Endothelial cell of umbilical vein (primary cell): ENCODE measurements around the gene MOB3A. TPM values are rescaled to one million over a fixed set of nuclear protein-coding genes. Genes with fewer than 3 reads are reported as not detected.

ENCODE experiments used
- BruUV-seq: library from RNA; stranded (reverse); fragments of 400-500 nt; replicated peaks from 2 replicates; lab custom pipeline; 2021; lab: Mats Ljungman, UMichigan
- CTCF ChIA-PET: fragments of 300-600, 350-600 bp; sonication (Branson Sonifier 250); formaldehyde crosslinking; loops from one replicate; lab custom pipeline; 2021; ENCODE audit warnings: antibody characterized with exemption, inconsistent platforms; lab: Charles Lee
- POLR2A ChIA-PET: fragments of 300-600, 350-600 bp; sonication (Branson Sonifier 250); formaldehyde crosslinking; loops from one replicate; lab custom pipeline; 2021; ENCODE audit warnings: antibody characterized with exemption, inconsistent platforms; lab: Charles Lee
- DNase-seq: peaks from one replicate; pipeline ENCODE4 v3.0.0-alpha.2; 2011; ENCODE audit warnings: low read depth, low spot score
- FAIRE-seq: peaks from 2 replicates; lab custom pipeline; 2011; peaks lifted over from hg19 to GRCh38; lab: Jason Lieb, UNC
- H2AFZ ChIP-seq: 2 replicates; pipeline ENCODE4 v1.6.0; 2012; ENCODE audit warnings: low read depth, low read length, control low read depth, inconsistent platforms
- H3K27ac ChIP-seq: 2 replicates; pipeline ENCODE4 v1.5.1; 2011; ENCODE audit warnings: low read depth, mild to moderate bottlenecking, control low read depth, low read length, moderate library complexity; ENCODE audit not compliant: insufficient read depth
- H3K27me3 ChIP-seq, 2 experiments: 2 replicates each; pipeline versions ENCODE4 v1.6.0 to v1.6.1; 2011; ENCODE audit warnings: low read length in 2 of 2, mixed read lengths in 1 of 2; ENCODE audit not compliant: control insufficient read depth in 2 of 2, insufficient read depth in 2 of 2
- H3K36me3 ChIP-seq, 2 experiments: 2 replicates in 1 of 2; 3 replicates in 1 of 2; pipeline ENCODE4 v1.5.1; 2011; ENCODE audit warnings: low read length in 2 of 2, mild to moderate bottlenecking in 1 of 2, moderate library complexity in 1 of 2; ENCODE audit not compliant: control insufficient read depth in 2 of 2, insufficient read depth in 2 of 2; ENCODE audit errors: extremely low read depth in 1 of 2
- H3K4me1 ChIP-seq: 3 replicates; pipeline ENCODE4 v1.5.1; 2011; ENCODE audit warnings: mild to moderate bottlenecking, low read length; ENCODE audit not compliant: control insufficient read depth, insufficient read depth; ENCODE audit errors: extremely low read depth
- H3K4me2 ChIP-seq: 2 replicates; pipeline ENCODE4 v1.6.1; 2011; ENCODE audit warnings: low read length, control low read depth, mixed read lengths; ENCODE audit not compliant: insufficient read depth
- H3K4me3 ChIP-seq, 3 experiments: fragments of 200-600 bp in 1 of 3; sonication (generic), shearing (Covaris generic) in 1 of 3; replicated peaks in 1 of 3; 2 replicates each; pipeline ENCODE4 v1.5.1; 2011 to 2016; ENCODE audit warnings: control low read depth in 3 of 3, low read length in 3 of 3, mild to moderate bottlenecking in 2 of 3, inconsistent platforms in 1 of 3, low read depth in 1 of 3, moderate library complexity in 1 of 3; ENCODE audit not compliant: insufficient read depth in 1 of 3
- H3K79me2 ChIP-seq: 2 replicates; pipeline ENCODE4 v1.6.0; 2012; ENCODE audit warnings: low read length, inconsistent platforms; ENCODE audit not compliant: control insufficient read depth, insufficient read depth
- H3K9ac ChIP-seq: replicated peaks from 2 replicates; pipeline ENCODE3; 2011; ENCODE audit warnings: low read length, control low read depth; ENCODE audit not compliant: insufficient read depth; ENCODE audit errors: extremely low read depth
- H3K9me1 ChIP-seq: replicated peaks from 3 replicates; pipeline ENCODE4 v1.6.0; 2011; ENCODE audit warnings: mild to moderate bottlenecking, low read length; ENCODE audit not compliant: control insufficient read depth, insufficient read depth; ENCODE audit errors: extremely low read depth
- H3K9me3 ChIP-seq: replicated peaks from 2 replicates; pipeline ENCODE4 v1.5.1; 2012; ENCODE audit warnings: low read length, inconsistent platforms; ENCODE audit not compliant: control insufficient read depth, insufficient read depth
- H4K20me1 ChIP-seq: replicated peaks from 2 replicates; pipeline ENCODE3; 2011; ENCODE audit warnings: mild to moderate bottlenecking, low read length; ENCODE audit not compliant: control insufficient read depth, insufficient read depth; ENCODE audit errors: extremely low read depth
- CTCF ChIP-seq, 2 donors: IDR thresholded peaks; 1 replicate in 1 of 2; 2 replicates in 1 of 2; pipeline ENCODE4 v1.5.1; 2011; ENCODE audit warnings: low read length in 2 of 2, mild to moderate bottlenecking in 2 of 2, moderate library complexity in 2 of 2, control low read depth in 1 of 2, inconsistent platforms in 1 of 2, low read depth in 1 of 2; ENCODE audit not compliant: insufficient read depth in 1 of 2; ENCODE audit errors: extremely low read depth in 1 of 2
- EZH2 ChIP-seq: IDR thresholded peaks from 2 replicates; pipeline ENCODE4 v1.6.1; 2012; ENCODE audit warnings: borderline replicate concordance, low read depth, mild to moderate bottlenecking, moderate library complexity, low read length, inconsistent platforms; ENCODE audit not compliant: severe bottlenecking
- GATA2 ChIP-seq: IDR thresholded peaks from 2 replicates; pipeline ENCODE4 v1.7.0; 2011; ENCODE audit warnings: low read depth, mild to moderate bottlenecking, moderate library complexity, mixed read lengths, low read length; ENCODE audit not compliant: insufficient read length, insufficient read depth
- JUN ChIP-seq: IDR thresholded peaks from 2 replicates; pipeline ENCODE4 v1.6.1; 2011; ENCODE audit warnings: borderline replicate concordance, low read depth; ENCODE audit not compliant: insufficient read length, insufficient read depth
- MAX ChIP-seq: IDR thresholded peaks from 2 replicates; pipeline ENCODE4 v1.6.1; 2011; ENCODE audit not compliant: insufficient read depth, insufficient read length
- MYC ChIP-seq: IDR thresholded peaks from one replicate; pipeline ENCODE4 v1.6.1; 2011; ENCODE audit warnings: mild to moderate bottlenecking, low read depth, low read length
- POLR2A ChIP-seq: IDR thresholded peaks from 2 replicates; pipeline ENCODE4 v1.6.1; 2012; ENCODE audit warnings: low read depth, mild to moderate bottlenecking, control low read depth, low read length
- POLR2AphosphoS5 ChIP-seq: IDR thresholded peaks from 2 replicates; pipeline ENCODE4 v1.6.1; 2012; ENCODE audit warnings: low read depth, mild to moderate bottlenecking, control low read depth, low read length, moderate library complexity; ENCODE audit not compliant: insufficient read depth
- dilution Hi-C: fragments of 300-500 bp; cut with MboI; formaldehyde crosslinking; loops from one replicate; pipeline ENCODE4 v1.15.0; 2019; ENCODE audit warnings: low sequenced_read_pairs; ENCODE audit not compliant: extremely low pct_ligation_motif_present
- intact Hi-C: fragments of 100-400 bp; cut with micrococcal nuclease; formaldehyde crosslinking; loops from one replicate; pipeline ENCODE4 v1.10.0; 2022
- polyA plus RNA-seq, 4 experiments: library from polyadenylated mRNA; depleted of rRNA in 3 of 4; stranded (reverse) in 3 of 4; unstranded in 1 of 4; fragments of >200 nt; gene quantifications; 2 replicates each; pipeline versions ENCODE4 v1.2.1 to v1.2.3, GENCODE V29; 2011 to 2012; ENCODE audit warnings: missing spikeins in 1 of 4
- total RNA-seq: library from RNA; stranded (reverse); gene quantifications from 2 replicates; pipeline ENCODE4 v1.2.3, GENCODE V29; 2021

The MOB3A gene
- total and polyA plus RNA-seq, 2 donors (not counting 3 experiments of a cell fraction or from before 2014, with no cell fraction given): 46.5 to 59.7 TPM

GRCh38 chr19:2097886-2098327, 1.8 kb upstream of the MOB3A start:
- H3K4me3 ChIP-seq: no peak overlapping the region
- H2AFZ ChIP-seq: no peak overlapping the region
- no peak overlapping the region for H3K9ac ChIP-seq
- POLR2A ChIA-PET: no interaction called here
- no peaks in the 10 kb centered on the region for H3K9me1 ChIP-seq
- TF ChIP-seq POLR2A (no peak), MYC (no peak), EZH2 (no peak), MAX (no peak), JUN (no peak), GATA2 (no peak), CTCF (IDR thresholded peaks at IDR 0.05; ENCODE audit: extremely low read depth in 1 of 2, insufficient read depth in 1 of 2, low read depth in 1 of 2, low read length in 2 of 2) (no peak), POLR2AphosphoS5 (no peak)
- CTCF ChIA-PET: no interaction called here
- peaks cover 13% of the 10 kb centered on the region for H3K4me1 ChIP-seq
- H3K4me2 ChIP-seq: no peak overlapping the region
- no peak overlapping the region for H3K27ac ChIP-seq
- DNase-seq (no peak), FAIRE-seq (no peak)
- BruUV-seq: no TSS peak
- peaks cover 24% of the 10 kb centered on the region for H3K79me2 ChIP-seq
- no peaks in the 10 kb centered on the region for H4K20me1 ChIP-seq
- no peaks in the 10 kb centered on the region for H3K9me3 ChIP-seq
- H3K36me3 ChIP-seq: peaks cover 3 to 24% of the 10 kb centered on the region in 2 experiments
- dilution Hi-C loops: no loop called here
- intact Hi-C loops: no loop called here
- no peaks in the 10 kb centered on the region for H3K27me3 ChIP-seq
